ENCODE measurements around the gene UBD. TPM values are rescaled to one million over a fixed set of nuclear protein-coding genes. Genes with fewer than 3 reads are reported as not detected.
A peak's percentile ranks its signal among the peaks of the same experiment; 100 is the strongest.

Gene UBD
- total RNA-seq, 1 donor from 2014 or later: not detected

- no peak for DNase-seq (ENCODE audit: low spot score)
- no peak for TF ChIP-seq EZH2 (IDR thresholded peaks at IDR 0.05)
- TF ChIP-seq EZH2phosphoT487 (IDR thresholded peaks at IDR 0.05): no peak
- no peak for TF ChIP-seq CTCF (IDR thresholded peaks at IDR 0.05)
- no peak overlapping the region for H3K27ac ChIP-seq
- H3K27ac Mint-ChIP-seq: no peak overlapping the region
- no peaks in the 10 kb centered on the region for H3K79me2 ChIP-seq (ENCODE audit: low read depth)
- peaks cover 11% of the 10 kb centered on the region for H3K9me3 Mint-ChIP-seq
- no peak overlapping the region for H3K4me2 ChIP-seq
- no peaks in the 10 kb centered on the region for H3K36me3 ChIP-seq
- H4K20me1 ChIP-seq (ENCODE audit: low read depth): no peaks in the 10 kb centered on the region
- H3K4me1 ChIP-seq: no peaks in the 10 kb centered on the region
- no peak overlapping the region for H3K9ac ChIP-seq
- H3K36me3 Mint-ChIP-seq: no peaks in the 10 kb centered on the region
- no peaks in the 10 kb centered on the region for H3F3A ChIP-seq (ENCODE audit: low read depth)
- H3K27me3 ChIP-seq: no peaks in the 10 kb centered on the region
- no peak overlapping the region for H2AFZ ChIP-seq (replicated peaks)
- peaks cover 4% of the 10 kb centered on the region for H3K27me3 Mint-ChIP-seq (ENCODE audit: insufficient read depth, low read depth)
- peaks cover 2% of the 10 kb centered on the region for H3K9me3 ChIP-seq (ENCODE audit: low read depth)
- H3K4me3 ChIP-seq: no peak overlapping the region
- H3K4me3 Mint-ChIP-seq: no peak overlapping the region
- no peaks in the 10 kb centered on the region for H3K4me1 Mint-ChIP-seq
These were observed 42.3 kb downstream of the UBD start for GRCh38 chr6:29517245-29517644.

- no peaks in the 10 kb centered on the region for H3K4me1 Mint-ChIP-seq
- no peaks in the 10 kb centered on the region for H3K27me3 ChIP-seq
- H2AFZ ChIP-seq (replicated peaks): no peak overlapping the region
- no peaks in the 10 kb centered on the region for H3K36me3 Mint-ChIP-seq
- no peaks in the 10 kb centered on the region for H3K79me2 ChIP-seq (ENCODE audit: low read depth)
- no peaks in the 10 kb centered on the region for H4K20me1 ChIP-seq (ENCODE audit: low read depth)
- H3K4me3 ChIP-seq: no peak overlapping the region
- TF ChIP-seq EZH2 (IDR thresholded peaks at IDR 0.05) (no peak), CTCF (IDR thresholded peaks at IDR 0.05) (no peak), EZH2phosphoT487 (IDR thresholded peaks at IDR 0.05) (no peak)
- peaks cover 4% of the 10 kb centered on the region for H3K27me3 Mint-ChIP-seq (ENCODE audit: insufficient read depth, low read depth)
- H3K27ac Mint-ChIP-seq: no peak overlapping the region
- H3K9ac ChIP-seq: no peak overlapping the region
- H3K9me3 ChIP-seq (ENCODE audit: low read depth): no peaks in the 10 kb centered on the region
- no peak overlapping the region for H3K4me3 Mint-ChIP-seq
- DNase-seq (ENCODE audit: low spot score): no peak
- no peaks in the 10 kb centered on the region for H3K36me3 ChIP-seq
- no peaks in the 10 kb centered on the region for H3F3A ChIP-seq (ENCODE audit: low read depth)
- no peak overlapping the region for H3K27ac ChIP-seq
- peaks cover 11% of the 10 kb centered on the region for H3K9me3 Mint-ChIP-seq
- H3K4me1 ChIP-seq: no peaks in the 10 kb centered on the region
- no peak overlapping the region for H3K4me2 ChIP-seq
These were observed 43.4 kb downstream of the UBD start for GRCh38 chr6:29516108-29516507.

- Histone ChIP-seq H3K36me3 (no peaks in the 10 kb centered on the region), H3K27ac (no peak overlapping the region), H3K4me1 (peaks cover 10% of the 10 kb centered on the region), H3K4me2 (peak overlapping the region; percentile 53), H3K9me3 (ENCODE audit: low read depth) (no peaks in the 10 kb centered on the region), H3K79me2 (ENCODE audit: low read depth) (no peaks in the 10 kb centered on the region), H2AFZ (replicated peaks) (peak overlapping the region; percentile 52), H3F3A (ENCODE audit: low read depth) (no peaks in the 10 kb centered on the region), H3K27me3 (no peaks in the 10 kb centered on the region), H3K9ac (no peak overlapping the region), H3K4me3 (no peak overlapping the region), H4K20me1 (ENCODE audit: low read depth) (no peaks in the 10 kb centered on the region)
- Mint-ChIP-seq H3K4me3 (peak overlapping the region; percentile 19), H3K36me3 (no peaks in the 10 kb centered on the region), H3K27ac (peak overlapping the region; percentile 33), H3K9me3 (peaks cover 5% of the 10 kb centered on the region), H3K27me3 (ENCODE audit: insufficient read depth, low read depth) (peaks cover 5% of the 10 kb centered on the region), H3K4me1 (peaks cover 22% of the 10 kb centered on the region)
- TF ChIP-seq CTCF (IDR thresholded peaks at IDR 0.05): no peak
- TF ChIP-seq EZH2phosphoT487 (IDR thresholded peaks at IDR 0.05): no peak
- no peak for TF ChIP-seq EZH2 (IDR thresholded peaks at IDR 0.05)
- no peak for DNase-seq (ENCODE audit: low spot score)
These were observed 48.7 kb downstream of the UBD start for GRCh38 chr6:29510746-29511300.

All from neural progenitor cell (in vitro differentiated cells).